NCI-H2196 treated with DMSO at 0.1 percent for 48 hours (cell line): ENCODE data around the gene DTD1.

Source experiments
- DNase-seq: peaks from one replicate; lab custom pipeline; 2025; ENCODE audit not compliant: unreplicated experiment; lab: John Stamatoyannopoulos, UW

DTD1 gene

GRCh38 chr20:18701969-18702368, 114.1 kb downstream of the DTD1 start:
- no peak for DNase-seq

GRCh38 chr20:18702736-18703135, 114.9 kb downstream of the DTD1 start:
- DNase-seq, result no peak

- no peak for DNase-seq
Observed at GRCh38 chr20:18705490-18705889, 117.6 kb downstream of the DTD1 start.

DNA sequence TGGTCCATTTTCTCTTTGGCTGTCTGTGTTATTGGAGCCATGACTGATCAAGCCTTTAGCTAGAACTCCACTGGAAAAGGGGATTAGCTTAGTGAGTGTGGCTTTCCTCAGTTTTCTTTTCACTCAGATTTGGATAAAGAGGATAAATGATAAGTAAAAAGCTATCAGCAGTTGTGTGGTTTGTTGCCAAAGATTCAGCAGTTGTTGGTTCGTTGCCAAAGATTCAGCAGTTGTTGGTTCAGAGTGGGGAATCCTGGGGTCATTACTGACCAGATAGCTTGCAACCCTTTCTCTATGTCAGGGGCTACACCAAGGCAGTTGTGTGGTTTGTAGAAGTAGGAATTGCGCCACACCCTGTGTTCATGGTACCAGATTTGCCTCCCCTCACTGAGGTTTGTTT, 118.1 kb downstream of the DTD1 start:
- no peak for DNase-seq

DNA sequence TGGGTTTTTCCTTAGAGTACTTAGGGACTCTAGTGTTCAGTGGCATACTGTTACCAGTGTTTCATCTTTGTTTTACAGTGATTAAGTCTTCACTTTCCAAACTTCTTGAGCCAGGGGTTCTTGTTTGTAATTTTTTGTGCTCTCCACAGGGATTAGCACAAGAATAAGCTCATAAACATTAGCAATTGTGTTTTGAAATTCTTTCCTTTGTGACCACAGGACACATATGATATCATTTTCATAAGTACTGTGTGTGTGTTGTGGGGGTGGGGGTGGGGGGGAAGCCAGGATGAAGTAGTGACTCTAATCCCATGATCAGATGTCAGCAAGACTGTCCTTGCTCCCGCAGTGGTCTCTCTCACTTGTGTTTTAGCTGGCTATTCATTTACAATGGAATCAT, 124.3 kb downstream of the DTD1 start:
- no peak for DNase-seq

DNA sequence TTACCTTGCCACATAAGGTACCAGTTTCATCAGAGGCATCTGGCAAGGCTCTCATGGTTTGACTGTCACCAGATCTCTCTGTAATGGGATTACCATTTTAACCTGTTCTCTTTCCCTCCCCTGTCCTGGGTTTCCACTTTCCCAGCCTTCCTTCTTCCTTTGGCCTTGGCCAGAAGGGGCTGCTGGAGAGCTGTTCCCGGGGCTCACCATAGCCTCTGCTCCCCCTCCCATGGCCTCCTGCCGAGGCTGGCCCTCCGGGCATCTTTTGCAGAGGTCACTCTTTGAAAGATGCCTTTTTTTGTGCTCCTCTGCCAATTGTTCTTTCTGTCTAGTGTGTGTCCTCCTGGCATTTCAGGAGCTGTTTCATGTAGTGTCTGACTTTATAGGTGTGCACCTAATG, 125.0 kb downstream of the DTD1 start:
- no peak for DNase-seq

DNA sequence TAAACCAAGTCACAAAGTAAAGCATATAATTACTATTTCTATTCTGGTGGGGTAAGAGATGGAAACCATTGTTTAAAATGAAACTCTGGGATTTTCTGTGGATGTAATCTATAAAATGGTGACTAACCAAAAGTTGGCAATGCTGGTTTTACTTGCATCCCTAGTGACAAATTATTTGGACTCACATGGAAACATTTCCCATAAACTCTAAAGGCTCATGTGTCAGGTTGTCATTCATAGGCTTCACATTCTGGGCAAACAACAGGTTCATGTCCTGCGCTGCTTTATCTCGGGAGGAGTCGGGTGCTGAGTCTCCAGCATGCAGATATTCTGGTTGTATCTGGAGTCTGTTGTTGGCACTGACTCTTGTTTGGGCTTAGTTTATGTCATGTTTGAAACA, 127.7 kb downstream of the DTD1 start:
- no peak for DNase-seq

- no peak for DNase-seq
Observed at GRCh38 chr20:18717062-18717461, 129.2 kb downstream of the DTD1 start.

- no peak for DNase-seq
Observed at GRCh38 chr20:18718129-18718528, 130.3 kb downstream of the DTD1 start.

DNA sequence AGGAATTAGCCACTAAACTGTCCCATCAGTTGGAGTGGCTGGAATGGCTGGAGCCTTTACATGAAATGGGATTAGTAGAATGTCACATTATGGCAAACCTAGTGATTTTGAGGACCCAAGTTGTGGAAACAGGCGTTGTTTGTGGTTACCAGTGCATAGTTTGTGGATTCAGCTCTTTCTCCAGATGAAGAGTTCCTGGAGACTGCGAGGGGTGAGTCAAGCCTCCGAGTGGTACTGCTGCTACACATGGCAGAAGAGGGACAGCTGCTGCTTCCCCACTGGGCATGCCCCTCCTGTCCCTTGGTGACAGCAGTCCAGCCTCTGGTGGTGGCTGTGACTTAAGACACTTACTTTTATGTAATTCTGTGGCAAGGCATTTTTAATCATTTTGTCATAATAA, 131.6 kb downstream of the DTD1 start:
- no peak for DNase-seq

- DNase-seq, result no peak
Observed at GRCh38 chr20:18721551-18722115, 133.8 kb downstream of the DTD1 start.

- no peak for DNase-seq
Observed at GRCh38 chr20:18722371-18722770, 134.5 kb downstream of the DTD1 start.

GRCh38 chr20:18724077-18724476, 136.2 kb downstream of the DTD1 start:
- no peak for DNase-seq

- no peak for DNase-seq
Observed at GRCh38 chr20:18724788-18725464, 137.1 kb downstream of the DTD1 start.

- peak; percentile 15 for DNase-seq
Observed at GRCh38 chr20:18727032-18727508, 139.2 kb downstream of the DTD1 start.

DNA sequence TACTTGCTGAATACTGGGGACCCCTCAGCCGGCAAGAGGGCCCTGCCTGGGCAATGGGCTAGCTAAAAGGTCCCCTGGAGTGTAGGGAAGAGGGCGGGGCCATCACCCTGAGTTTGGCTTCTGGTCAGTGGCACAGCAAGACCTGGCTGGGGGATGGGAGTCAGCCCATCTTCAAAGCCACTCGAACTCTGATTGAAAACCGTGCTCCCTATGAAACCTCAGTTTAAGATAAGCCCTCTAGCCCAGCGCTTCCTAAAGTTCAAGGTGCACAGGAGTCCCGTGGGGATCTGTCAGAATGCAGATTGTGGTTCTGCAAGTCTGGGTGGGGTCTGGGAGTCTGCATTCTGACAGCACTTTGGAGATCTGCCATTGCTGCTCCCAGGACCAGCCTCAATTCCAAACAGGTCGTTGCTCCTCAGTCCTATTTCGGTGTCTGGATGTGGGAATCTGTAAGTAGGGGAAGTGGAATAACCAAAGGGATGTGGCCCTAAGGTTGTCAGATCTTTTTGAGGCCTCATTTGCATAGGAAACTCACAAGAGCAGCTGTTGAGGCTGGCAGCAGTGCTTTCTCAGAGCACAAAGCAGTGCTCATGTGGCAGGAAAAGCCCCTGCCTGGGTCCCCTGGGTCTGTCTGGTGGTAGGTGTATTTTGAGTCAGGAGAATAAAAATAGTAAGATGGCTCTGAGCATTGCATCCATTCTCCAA, 140.5 kb downstream of the DTD1 start:
- no peak for DNase-seq

DNA sequence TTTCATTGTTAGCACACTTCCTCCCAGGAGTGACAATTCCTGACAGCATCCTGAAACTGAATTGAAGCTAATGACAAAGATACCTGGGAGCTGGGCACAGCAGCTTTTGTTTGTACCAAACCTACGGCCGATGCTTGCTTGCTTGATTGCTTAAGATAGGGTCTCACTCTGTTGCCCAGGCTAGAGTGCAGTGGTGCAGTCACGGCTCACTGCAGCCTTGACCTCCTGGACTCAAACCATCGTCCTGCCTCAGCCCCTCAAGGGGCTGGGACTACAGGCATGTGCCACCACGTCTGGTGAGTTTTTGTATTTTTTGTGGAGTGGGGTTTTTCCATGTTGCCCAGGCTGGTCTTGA, 141.0 kb downstream of the DTD1 start:
- no peak for DNase-seq

- no peak for DNase-seq
Observed at GRCh38 chr20:18729231-18729825, 141.5 kb downstream of the DTD1 start.

DNA sequence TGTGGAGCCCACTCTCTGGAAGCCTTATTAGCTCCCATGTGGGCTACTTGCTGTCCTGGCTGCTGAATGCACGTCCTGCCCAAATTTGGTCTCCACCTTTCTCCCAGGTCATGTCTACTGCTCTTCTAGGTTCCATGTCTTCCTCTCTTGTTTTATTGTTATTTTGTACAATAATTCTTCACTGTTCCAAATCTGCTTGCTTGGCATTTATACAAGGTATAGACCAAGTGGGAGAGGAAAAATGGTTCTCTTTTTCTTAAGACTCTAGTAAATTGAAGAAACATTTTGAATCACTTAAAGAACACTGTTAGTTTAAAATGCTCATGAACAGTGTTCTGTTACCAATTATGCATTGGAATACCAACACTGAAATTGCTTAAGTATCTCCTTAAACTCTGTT, 144.1 kb downstream of the DTD1 start:
- no peak for DNase-seq

- no peak for DNase-seq
Observed at GRCh38 chr20:18734525-18735189, 146.8 kb downstream of the DTD1 start.

DNA sequence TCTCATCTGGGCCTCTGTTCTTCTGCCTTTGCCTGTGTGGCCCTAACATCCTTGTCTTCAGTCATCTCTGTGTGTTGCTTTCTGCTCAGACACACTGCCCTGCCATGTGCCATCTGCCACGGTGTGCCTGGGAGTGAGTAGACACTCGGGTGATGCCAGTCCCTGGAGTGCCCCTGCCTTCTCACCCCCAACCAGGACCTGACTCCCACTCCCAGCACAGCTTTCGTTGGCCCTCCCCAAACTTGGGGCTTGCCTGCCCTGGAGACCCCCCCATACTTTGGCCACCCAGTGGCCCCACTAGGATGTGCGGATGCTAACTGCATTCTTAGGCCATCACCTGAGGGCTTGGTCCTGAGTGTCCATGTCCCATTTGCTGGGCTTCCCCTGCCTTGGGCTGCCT, 149.3 kb downstream of the DTD1 start:
- DNase-seq, result no peak

GRCh38 chr20:18738055-18738454, 150.2 kb downstream of the DTD1 start:
- no peak for DNase-seq
